ENCODE data around the gene NUAK2.
A peak's percentile ranks its signal among the peaks of the same experiment; 100 is the strongest.
"Not testable (repeated sequence)": the region's sequence is repeated elsewhere in the genome, so short reads cannot be mapped to it uniquely, and the experiment has no call there.

Gene NUAK2

DNA sequence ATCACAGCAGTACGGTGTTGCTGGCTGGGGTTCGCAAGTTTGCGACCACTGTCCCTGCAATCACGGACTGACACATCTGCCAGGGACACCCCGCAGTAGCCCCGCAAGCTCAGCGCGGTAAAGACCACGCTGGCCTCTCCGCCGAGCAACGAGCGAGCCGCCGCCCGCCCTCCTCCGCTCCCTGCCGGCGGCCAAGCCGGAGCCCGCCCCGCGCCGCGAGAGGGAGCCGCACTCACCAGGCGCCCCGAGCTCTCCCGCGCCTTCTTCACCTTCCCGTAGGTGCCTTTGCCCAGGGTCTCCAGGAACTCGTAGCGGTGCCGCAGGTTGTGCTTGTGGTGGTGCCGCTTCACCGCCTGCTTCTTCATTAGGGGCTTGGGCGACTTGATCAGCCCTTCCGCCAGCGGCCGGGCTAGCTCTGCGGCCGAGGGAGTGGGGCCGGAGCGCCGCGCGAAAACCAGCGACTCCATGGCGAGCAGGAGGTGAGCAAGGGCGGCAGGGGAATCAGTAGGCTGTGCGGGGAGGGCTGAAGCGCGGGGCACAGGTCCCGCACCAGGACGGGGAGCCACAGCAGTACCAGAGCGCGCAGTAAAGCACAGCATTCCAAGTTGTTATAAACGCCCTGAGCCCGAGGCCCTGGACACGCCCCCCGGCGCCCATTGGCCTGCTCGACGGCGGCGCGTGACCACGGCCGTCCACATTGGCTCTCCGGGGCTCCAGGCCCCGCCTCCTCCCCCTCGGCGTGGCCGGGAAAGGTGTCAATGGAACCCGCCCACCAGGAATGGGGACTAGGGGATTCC is at the start of gene NUAK2:
Gene NUAK2 (minus strand): TSS at position 584 of the 797 bp plus-strand sequence. CDS start 117 bp downstream, at position 467.
- DNase-seq (ENCODE audit: low read depth in 4 of 4, low spot score in 1 of 4) = peak; percentile 58 to 86 (median 68)

DNA sequence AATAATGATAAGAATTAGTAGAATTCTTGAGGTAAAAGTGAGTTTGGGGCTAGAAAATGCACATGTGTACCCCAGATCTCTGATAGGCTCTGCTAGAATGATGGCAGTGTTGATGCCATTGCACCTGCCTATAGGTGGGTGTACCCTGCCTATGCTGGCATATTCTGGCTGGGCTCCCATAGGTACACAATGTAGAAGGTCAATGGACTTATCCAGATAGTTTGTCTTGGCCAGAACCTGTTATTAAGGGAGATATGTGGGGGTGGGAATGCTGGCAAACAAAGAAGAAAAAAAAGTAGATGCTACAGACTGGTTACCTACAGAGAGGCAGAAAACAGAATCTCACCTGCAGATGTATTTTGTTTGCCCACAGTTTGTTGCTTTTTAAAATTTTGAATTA is 49.2 kb upstream of the NUAK2 start:
- no peak for DNase-seq (ENCODE audit: low read depth in 4 of 4, low spot score in 1 of 4)

- no peak for DNase-seq (ENCODE audit: low read depth in 4 of 4, low spot score in 1 of 4)
Measured at GRCh38 chr1:205369701-205370123, 48.2 kb upstream of the NUAK2 start.

GRCh38 chr1:205368478-205368877 is 46.9 kb upstream of the NUAK2 start:
- no peak for DNase-seq (ENCODE audit: low read depth in 4 of 4, low spot score in 1 of 4)

GRCh38 chr1:205365945-205366463 is 44.5 kb upstream of the NUAK2 start:
- DNase-seq (ENCODE audit: low read depth in 4 of 4, low spot score in 1 of 4) = no peak

GRCh38 chr1:205365086-205365485 is 43.5 kb upstream of the NUAK2 start:
- DNase-seq (ENCODE audit: low read depth in 4 of 4, low spot score in 1 of 4) = not testable (repeated sequence)

GRCh38 chr1:205360891-205361290 is 39.3 kb upstream of the NUAK2 start:
- DNase-seq (ENCODE audit: low read depth in 4 of 4, low spot score in 1 of 4) = no peak

DNA sequence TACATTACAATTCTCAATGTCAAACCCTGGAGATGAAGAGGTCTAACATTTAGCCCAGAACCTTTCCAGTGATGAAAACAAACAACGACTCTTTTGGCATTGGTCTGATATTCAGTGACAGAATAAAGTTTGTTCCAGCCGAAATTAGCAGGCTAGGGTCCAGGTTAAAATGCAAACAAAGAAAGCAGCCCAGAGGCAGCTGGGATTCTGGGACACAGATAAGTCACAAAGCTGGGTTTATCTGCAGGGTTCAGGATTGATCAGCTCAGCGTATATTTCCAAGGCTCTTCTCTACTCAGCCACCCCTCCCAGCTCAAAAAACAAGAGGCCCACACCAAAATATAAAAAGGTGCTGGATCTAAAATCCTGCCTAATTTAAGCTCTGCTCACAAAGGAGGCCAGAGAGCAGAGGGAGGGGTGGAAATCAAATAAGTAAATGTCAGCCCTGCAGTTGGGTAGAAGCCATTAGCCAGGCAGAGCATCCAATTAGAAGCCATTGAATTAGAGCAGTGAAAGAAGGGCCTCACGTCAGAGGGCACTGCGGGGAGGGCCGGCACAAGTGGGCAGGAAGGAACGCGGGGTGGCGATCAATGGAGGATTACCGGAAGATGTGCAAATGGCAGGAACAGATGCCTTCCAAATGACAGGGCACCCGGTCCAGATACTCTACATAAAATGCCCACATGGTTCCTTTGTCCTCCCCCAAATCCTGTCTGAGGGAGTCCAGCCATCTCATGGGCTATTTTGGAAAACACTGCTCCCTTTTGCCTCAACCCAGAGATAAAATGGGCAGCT is 38.4 kb upstream of the NUAK2 start:
- DNase-seq (ENCODE audit: low read depth in 4 of 4, low spot score in 1 of 4) = no peak

DNA sequence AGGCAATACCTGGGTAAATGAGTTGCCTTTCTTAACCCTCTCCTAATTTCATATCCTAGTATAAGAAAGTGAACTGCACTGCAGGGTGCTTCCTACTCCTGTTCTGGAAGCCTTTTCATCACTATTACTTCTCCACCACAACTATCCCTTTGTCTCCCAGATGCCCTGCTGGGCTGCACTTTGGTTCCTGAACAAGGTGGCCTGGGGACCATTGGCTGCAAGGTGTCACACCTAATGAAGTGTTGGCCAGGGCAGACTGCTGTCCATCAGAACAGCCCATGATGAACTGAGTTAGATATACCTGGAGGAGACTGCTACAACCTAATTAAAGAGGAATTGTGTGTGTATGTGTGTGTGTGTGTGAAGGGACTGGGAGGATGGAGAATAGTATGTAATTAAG is 37.0 kb upstream of the NUAK2 start:
- no peak for DNase-seq (ENCODE audit: low read depth in 4 of 4, low spot score in 1 of 4)

DNA sequence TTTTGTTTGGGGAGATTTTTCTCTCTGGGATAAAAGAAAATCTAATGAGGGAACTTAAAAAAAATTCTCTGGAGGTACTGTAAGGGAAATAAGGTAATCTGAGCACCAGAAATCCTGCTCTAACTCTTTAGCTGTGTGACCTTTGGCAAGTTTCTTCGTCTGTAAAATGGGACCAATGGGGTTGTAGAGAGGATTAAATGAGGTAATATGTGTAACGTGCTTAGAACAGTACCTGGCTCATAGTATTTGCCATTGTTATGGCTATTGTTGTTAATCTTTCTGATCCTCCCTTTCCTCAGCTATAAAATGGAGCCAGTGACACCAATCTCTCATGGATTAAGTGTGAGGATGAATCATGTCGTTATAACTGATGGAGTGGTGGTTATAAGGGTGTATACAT is 36.0 kb upstream of the NUAK2 start:
- no peak for DNase-seq (ENCODE audit: low read depth in 4 of 4, low spot score in 1 of 4)

DNA sequence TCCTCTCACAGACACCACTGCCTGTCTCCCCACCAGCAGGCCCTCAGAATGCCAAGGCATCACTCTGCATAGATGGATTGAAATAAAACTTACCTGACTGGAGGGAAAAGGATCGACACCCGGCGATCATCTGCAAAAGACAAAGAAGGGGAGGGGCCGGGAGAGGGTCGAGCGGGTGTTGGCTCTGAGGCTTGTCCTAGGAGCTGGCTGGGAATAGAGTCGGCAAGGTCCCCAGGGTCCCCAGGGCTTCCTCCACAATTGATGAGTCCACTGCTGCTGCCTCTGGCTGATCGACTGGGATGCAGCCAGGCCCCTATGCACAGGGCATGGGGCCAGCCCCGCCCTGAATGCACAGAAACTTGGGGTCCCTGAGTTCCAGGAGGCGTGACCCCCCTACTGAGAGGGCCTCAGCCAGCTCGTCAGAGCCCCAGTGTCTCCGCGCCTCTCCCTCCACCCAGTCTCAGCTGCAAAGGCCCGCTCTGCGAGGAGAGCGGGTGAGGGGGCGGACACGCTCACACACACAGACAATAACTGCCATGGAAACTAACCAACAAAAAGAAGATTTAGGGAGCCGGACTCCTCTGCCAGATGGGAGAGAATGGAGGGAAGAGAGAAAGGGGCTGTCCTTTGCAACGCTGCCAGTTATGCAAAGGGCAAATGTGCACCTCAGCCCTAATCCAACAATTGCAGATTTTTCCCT is 35.0 kb upstream of the NUAK2 start, which contains the start of gene KLHDC8A:
Gene KLHDC8A (minus strand): TSS at position 483 of the 700 bp plus-strand sequence. CDS start 13,318 bp downstream, outside the sequence.
- DNase-seq (ENCODE audit: low read depth in 4 of 4, low spot score in 1 of 4) = no peak

GRCh38 chr1:205355075-205355453 is 33.5 kb upstream of the NUAK2 start:
- no peak for DNase-seq (ENCODE audit: low read depth in 4 of 4, low spot score in 1 of 4)

DNA sequence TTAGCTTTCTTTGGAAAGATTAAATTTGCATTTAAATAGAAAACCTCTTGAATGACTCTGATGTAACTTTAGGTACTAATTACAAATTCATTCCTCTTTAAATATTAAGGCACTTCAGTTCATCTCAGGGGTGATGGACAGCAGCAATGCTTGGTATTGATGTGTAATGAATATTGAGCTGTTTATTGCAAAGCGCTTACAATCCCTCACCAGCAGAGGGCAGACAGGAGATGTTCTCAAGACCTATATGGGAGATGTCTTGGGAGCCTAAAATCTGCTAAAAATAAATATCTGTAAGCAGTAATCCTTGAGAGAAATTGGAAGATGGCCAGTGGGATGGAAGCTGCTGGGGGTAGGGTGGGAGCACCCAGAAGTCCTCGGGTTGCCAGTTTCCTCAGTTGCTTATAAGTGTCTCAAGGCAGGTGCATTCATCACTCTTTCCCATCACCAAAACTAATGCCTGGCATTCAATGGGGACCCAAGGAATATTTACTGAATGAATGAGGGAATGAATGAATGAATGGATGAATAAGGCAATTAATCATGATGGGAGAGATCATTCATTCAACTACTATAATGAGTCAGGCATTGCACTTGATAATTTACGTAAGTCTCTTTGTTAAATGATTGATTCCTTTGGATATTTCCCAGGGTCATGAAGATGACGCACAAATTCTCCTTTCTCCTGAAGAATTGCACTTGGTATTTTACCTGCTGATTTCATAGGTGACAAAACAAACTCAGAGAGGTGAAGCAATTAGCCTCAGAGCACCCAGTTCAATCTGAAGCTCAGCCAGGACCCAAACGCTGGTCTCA is 32.9 kb upstream of the NUAK2 start:
- peak; percentile 36 to 45 (median 42) for DNase-seq (ENCODE audit: low read depth in 4 of 4, low spot score in 1 of 4)

DNA sequence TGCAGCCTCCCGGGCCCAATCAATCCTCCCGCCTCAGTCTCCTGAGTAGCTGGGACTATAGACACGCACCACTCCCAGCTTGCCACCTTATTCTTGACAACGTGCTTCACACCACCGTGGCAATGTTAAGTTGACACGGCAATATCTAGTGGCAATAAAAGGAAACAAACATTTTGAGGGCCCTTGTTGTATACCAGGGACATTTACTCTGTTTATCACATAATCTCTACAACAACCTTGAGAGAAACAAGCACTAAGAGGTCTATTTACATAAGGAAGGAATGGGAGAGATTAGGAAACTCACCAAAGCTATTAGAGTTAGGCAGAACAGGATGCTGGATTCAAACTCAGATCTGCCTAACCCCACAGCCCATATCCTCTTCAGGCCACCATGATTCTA is 32.1 kb upstream of the NUAK2 start:
- DNase-seq (ENCODE audit: low read depth in 4 of 4, low spot score in 1 of 4) = no peak

GRCh38 chr1:205353191-205353590 is 31.6 kb upstream of the NUAK2 start:
- DNase-seq (ENCODE audit: low read depth in 4 of 4, low spot score in 1 of 4) = no peak

DNA sequence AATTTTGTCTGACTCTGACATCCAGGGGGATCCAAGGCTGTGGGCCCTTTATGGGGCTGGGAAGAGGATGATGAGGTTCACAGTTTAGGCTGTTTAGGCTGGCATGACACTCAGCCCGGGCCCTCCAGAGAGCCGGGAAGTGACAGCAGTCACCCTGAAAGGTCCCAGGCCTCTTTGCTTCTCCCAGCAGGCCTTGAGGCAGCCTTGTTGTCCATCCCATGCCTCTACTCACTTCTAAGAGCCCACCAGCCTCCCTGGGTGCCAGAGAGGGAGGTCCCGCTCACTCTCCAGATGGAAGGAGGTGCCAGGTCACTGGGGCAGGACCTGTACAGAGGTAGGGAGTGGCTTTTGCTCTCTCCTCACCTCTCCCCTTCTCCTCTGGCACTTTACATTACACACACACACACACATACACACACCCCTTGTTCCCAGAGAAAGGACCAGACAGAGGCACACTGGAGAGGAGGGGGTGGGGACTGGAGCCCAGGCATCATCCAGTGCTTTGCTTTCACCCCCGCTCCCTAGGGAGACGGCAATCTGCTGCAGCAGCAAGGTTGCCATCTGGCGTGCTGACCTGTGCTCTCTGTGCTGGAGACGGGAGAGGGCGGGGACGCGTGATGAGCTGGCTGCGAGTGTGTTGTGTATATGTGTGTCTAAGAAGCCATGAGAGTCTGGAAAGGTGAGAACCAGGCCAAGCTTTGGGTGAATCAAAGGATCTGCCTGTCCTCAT is 30.6 kb upstream of the NUAK2 start:
- DNase-seq (ENCODE audit: low read depth in 4 of 4, low spot score in 1 of 4) = no peak

DNA sequence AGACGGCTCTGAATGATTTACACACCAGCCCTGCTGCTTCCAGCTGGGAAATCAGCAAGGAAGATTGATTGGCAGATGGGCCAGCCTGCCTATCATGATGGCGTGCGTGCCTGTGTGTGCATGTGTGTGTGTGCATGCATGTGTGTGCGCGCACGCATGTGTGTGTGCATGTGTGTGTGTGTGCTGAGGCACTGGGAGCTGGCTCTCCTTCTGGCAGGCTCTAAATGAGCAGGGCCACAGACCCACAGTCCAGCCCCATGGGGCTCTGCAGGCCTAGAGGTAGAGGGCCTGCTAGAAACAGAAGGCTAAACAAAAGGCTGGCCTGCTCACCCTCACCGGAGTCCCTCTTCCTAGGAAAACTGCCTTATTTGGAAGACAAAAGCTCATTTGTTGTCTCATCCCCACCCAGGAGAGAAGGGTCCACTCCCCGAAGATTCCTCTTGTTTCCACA is 29.2 kb upstream of the NUAK2 start:
- no peak for DNase-seq (ENCODE audit: low read depth in 4 of 4, low spot score in 1 of 4)

DNA sequence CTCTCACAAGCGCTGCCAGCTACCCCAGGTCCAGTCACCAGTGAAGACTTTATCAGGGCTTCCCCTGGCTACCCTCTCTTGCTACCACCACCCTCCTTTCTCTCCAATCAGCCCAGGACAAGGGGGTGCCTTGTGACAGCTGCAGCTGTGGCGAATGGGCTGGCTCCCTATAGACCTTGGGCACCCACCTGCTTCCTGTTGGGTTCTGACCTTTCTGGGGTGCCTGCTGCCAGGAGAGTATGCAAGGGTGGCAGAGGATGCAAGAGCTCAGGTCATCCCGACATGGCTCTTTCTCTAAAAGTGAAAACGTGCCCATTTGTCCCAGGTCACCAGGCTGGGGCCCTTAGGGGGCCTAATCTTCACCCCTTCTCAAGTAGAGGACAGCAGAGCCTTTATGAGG is 28.6 kb upstream of the NUAK2 start:
- DNase-seq (ENCODE audit: low read depth in 4 of 4, low spot score in 1 of 4) = no peak

DNA sequence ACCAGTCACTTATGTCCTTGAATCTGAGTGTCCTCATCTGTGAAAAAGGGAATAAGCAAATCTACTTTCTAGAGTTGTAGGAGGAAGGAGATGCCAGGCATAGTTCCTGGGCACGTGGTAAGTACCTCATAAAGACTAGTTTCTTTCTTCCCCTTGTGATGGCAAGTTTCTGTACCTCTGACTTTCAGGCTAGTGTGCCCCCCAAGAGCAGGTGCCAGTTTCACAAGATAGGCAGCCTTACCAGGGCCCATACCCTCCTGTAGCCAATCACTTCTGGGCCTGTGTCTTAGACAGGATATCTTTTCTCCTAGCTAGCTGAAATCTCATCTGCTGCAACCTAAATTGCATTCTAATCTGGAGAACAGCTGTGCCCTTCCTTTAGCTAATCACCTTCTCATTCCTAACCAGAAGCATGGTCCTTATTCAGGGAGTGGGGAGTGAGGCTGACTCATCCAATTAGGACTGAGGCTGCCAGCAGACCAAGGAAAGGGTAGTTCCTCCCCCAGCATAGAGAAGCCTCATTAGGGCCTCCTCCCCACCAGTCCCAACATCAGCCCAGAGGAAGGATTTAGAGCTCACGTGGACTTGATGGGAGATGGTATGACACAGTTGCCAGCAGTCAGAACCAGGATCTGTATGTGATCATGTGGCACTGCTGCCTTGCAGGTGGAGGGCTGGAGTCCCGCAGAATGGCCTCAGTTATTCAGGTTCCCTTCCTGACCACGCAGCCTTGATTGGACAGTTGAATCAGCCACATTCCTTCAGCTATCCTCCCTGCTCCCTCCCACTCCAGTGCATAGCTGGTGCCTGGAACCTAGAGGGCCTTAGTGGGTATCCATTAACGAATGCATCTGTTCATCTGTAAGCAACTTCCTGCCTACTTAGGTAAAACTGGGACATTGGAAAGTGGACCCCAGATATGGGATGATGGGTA is 27.3 kb upstream of the NUAK2 start:
- no peak for DNase-seq (ENCODE audit: low read depth in 4 of 4, low spot score in 1 of 4)
